ENCODE data around the gene HIP1.
"Not testable (repeated sequence)": the region's sequence is repeated elsewhere in the genome, so short reads cannot be mapped to it uniquely, and the experiment has no call there.

Gene HIP1

GRCh38 chr7:75738604-75738974, at the start of gene HIP1:
TSS of gene HIP1 (minus strand) at chr7:75738941. CDS start at chr7:75738920, 21 bp downstream.
- H3K9me3 ChIP-seq (ENCODE audit: low read length): no peaks in the 10 kb centered on the region
- no peaks in the 10 kb centered on the region for H3K27me3 ChIP-seq (ENCODE audit: insufficient read depth, low read length)
- H3K4me1 ChIP-seq (ENCODE audit: insufficient read depth, low read length): peaks cover 21% of the 10 kb centered on the region
- peak within 1 kb of the TSS; percentile 100 for H2AFZ ChIP-seq (ENCODE audit: low read depth, low read length)
- no peaks in the 10 kb centered on the region for H3K36me3 ChIP-seq (ENCODE audit: insufficient read depth, low read length)
- peak within 1 kb of the TSS; percentile 93 for H3K4me3 ChIP-seq (ENCODE audit: low read length)

GRCh38 chr7:75788154-75788847, 49.6 kb upstream of the HIP1 start:
- H3K4me3 ChIP-seq (ENCODE audit: low read length); H3K9me3 ChIP-seq (ENCODE audit: low read length); H3K36me3 ChIP-seq (ENCODE audit: insufficient read depth, low read length); H2AFZ ChIP-seq (ENCODE audit: low read depth, low read length); H3K27me3 ChIP-seq (ENCODE audit: insufficient read depth, low read length); H3K4me1 ChIP-seq (ENCODE audit: insufficient read depth, low read length): not testable (repeated sequence)

DNA sequence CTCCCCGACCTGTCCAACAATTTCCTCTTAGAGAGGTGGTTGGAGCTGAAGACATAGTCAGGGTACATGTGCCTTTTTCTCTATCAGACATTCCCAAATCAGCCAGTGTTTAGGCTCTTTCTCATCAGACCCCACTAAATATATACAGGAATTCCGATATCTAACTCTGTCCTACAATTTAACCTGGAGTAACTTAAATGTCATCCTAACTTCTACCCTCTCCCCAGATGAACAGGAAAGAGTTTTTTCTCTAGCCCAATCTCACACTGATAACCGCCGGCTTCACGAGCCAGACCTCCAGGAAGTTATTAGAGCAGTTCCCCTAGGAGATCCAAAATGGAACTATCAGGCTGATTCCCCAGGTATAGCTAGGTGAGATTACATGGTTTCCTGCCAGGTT, 44.3 kb upstream of the HIP1 start:
- not testable (repeated sequence) for H3K36me3 ChIP-seq (ENCODE audit: insufficient read depth, low read length); H3K4me3 ChIP-seq (ENCODE audit: low read length); H3K9me3 ChIP-seq (ENCODE audit: low read length); H2AFZ ChIP-seq (ENCODE audit: low read depth, low read length); H3K27me3 ChIP-seq (ENCODE audit: insufficient read depth, low read length); H3K4me1 ChIP-seq (ENCODE audit: insufficient read depth, low read length)

- not testable (repeated sequence) for H3K27me3 ChIP-seq (ENCODE audit: insufficient read depth, low read length); H2AFZ ChIP-seq (ENCODE audit: low read depth, low read length); H3K4me3 ChIP-seq (ENCODE audit: low read length); H3K4me1 ChIP-seq (ENCODE audit: insufficient read depth, low read length); H3K36me3 ChIP-seq (ENCODE audit: insufficient read depth, low read length); H3K9me3 ChIP-seq (ENCODE audit: low read length)
Observed at GRCh38 chr7:75780647-75781273, 42.0 kb upstream of the HIP1 start.

- not testable (repeated sequence) for H3K9me3 ChIP-seq (ENCODE audit: low read length); H3K36me3 ChIP-seq (ENCODE audit: insufficient read depth, low read length); H3K27me3 ChIP-seq (ENCODE audit: insufficient read depth, low read length); H3K4me1 ChIP-seq (ENCODE audit: insufficient read depth, low read length); H2AFZ ChIP-seq (ENCODE audit: low read depth, low read length); H3K4me3 ChIP-seq (ENCODE audit: low read length)
Observed at GRCh38 chr7:75779516-75779915, 40.8 kb upstream of the HIP1 start.

DNA sequence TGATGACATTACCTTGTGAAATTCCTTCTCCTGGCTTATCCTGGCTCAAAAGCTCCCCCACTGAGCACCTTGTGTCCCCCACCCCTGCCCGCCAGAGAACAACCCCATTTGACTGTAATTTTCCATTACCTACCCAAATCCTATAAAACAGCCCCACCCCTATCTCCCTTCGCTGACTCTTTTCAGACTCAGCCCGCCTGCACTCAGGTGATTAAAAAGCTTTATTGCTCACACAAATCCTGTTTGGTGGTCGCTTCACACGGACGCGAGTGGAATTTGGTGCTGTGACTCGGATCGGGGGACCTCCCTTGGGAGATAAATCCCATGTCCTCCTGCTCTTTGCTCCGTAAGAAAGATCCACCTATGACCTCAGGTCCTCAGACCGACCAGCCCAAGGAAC, 40.3 kb upstream of the HIP1 start:
- H3K27me3 ChIP-seq (ENCODE audit: insufficient read depth, low read length); H3K4me3 ChIP-seq (ENCODE audit: low read length): not testable (repeated sequence)

DNA sequence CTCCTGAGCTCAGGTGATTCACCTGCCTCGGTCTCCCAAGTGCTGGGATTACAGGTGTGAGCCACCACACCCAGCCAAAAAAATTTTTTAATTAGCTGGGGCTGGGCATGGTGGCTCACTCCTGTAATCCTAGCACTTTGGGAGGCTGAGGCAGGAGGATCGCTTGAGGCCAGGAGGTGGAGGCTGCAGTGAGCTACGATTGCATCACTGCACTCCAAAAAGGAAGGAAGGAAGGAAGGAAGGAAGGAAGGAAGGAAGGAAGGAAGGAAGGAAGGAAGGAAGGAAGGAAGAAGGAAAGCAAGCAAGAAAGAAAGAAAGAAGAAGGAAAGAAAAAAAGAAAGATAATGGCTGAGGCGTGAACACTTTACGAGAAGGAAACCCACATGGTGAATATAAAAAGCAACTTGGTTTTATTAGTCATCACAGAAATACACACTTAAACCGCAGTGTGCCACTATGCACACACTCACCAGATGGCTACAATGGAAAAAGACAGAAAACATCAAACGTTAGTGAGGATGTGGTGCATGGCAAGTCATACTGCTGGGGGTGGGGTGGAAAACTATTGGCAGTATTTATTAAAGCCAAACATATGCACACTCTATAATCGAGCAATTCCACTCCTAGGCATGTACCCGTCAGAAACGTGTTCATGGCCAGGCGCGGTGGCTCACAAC, 37.7 kb upstream of the HIP1 start:
- Histone ChIP-seq H3K27me3 (ENCODE audit: insufficient read depth, low read length) (no peaks in the 10 kb centered on the region), H3K4me3 (ENCODE audit: low read length) (no peak overlapping the region), H2AFZ (ENCODE audit: low read depth, low read length) (no peak overlapping the region), H3K9me3 (ENCODE audit: low read length) (no peaks in the 10 kb centered on the region), H3K36me3 (ENCODE audit: insufficient read depth, low read length) (no peaks in the 10 kb centered on the region), H3K4me1 (ENCODE audit: insufficient read depth, low read length) (no peaks in the 10 kb centered on the region)

More for the DNA sequence above, 40.3 kb upstream of the HIP1 start:
- not testable (repeated sequence) for H3K36me3 ChIP-seq (ENCODE audit: insufficient read depth, low read length); H2AFZ ChIP-seq (ENCODE audit: low read depth, low read length); H3K9me3 ChIP-seq (ENCODE audit: low read length); H3K4me1 ChIP-seq (ENCODE audit: insufficient read depth, low read length)

GRCh38 chr7:75773958-75774357, 35.2 kb upstream of the HIP1 start:
- not testable (repeated sequence) for H3K9me3 ChIP-seq (ENCODE audit: low read length); H3K27me3 ChIP-seq (ENCODE audit: insufficient read depth, low read length); H3K4me1 ChIP-seq (ENCODE audit: insufficient read depth, low read length)

DNA sequence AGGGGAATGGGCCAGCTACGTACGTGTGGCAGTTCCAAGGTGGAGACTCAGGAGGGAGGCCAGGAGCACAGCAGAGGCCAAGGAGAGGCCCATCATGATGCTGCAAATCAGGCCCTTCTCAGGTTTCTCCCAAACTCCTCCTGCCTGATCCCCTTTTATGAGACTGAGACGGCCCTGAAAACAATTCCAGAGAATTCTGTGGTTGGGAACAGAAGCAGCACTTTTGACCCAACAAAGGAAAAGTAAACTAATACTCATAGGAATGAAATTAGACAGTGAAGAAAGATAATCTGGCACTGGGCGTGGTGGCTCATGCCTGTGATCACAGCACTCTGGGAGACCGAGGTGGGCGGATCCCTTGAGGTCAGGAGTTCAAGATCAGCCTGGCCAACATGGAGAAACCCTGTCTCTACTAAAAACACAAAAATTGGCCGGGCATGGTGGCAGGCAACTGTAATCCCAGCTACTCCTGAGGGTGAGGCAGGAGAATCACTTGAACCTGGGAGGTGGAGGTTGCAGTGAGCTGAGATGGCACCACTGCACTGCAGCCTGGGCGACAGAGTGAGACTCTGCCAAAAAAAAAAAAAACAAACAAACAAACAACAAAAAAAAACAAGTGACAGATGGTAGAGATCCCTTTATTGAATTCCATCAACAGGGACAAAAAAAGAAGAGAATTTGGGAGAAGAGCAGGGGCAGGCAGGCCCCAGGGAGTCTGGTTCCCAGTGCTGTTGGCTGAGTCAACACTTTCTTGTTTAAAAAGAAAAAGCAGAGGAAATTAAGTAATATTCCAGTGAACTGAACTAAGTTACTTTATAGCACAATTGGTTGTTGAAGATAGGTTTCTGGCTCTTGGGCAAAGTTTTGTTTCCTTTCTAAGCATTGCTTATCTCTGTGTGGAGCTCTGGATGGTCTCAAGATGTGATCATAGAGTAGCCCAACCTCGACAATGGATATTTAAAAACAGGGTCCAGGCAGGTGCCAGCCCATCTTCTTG, 33.6 kb upstream of the HIP1 start, which contains the start of gene CCL26:
Gene CCL26, minus strand, starts transcription at position 131 of the 997 bp plus-strand sequence. Its CDS starts 35 bp downstream, at position 96.
- H3K36me3 ChIP-seq (ENCODE audit: insufficient read depth, low read length): no peaks in the 10 kb centered on the region
- H3K4me1 ChIP-seq (ENCODE audit: insufficient read depth, low read length): no peaks in the 10 kb centered on the region
- H2AFZ ChIP-seq (ENCODE audit: low read depth, low read length): no peak within 1 kb of the TSS
- no peaks in the 10 kb centered on the region for H3K9me3 ChIP-seq (ENCODE audit: low read length)
- H3K27me3 ChIP-seq (ENCODE audit: insufficient read depth, low read length): no peaks in the 10 kb centered on the region
- no peak within 1 kb of the TSS for H3K4me3 ChIP-seq (ENCODE audit: low read length)

More at GRCh38 chr7:75773958-75774357, 35.2 kb upstream of the HIP1 start:
- H3K4me3 ChIP-seq (ENCODE audit: low read length); H3K36me3 ChIP-seq (ENCODE audit: insufficient read depth, low read length); H2AFZ ChIP-seq (ENCODE audit: low read depth, low read length): not testable (repeated sequence)

- Histone ChIP-seq H3K36me3 (ENCODE audit: insufficient read depth, low read length) (no peaks in the 10 kb centered on the region), H2AFZ (ENCODE audit: low read depth, low read length) (no peak overlapping the region), H3K4me1 (ENCODE audit: insufficient read depth, low read length) (no peaks in the 10 kb centered on the region), H3K27me3 (ENCODE audit: insufficient read depth, low read length) (no peaks in the 10 kb centered on the region), H3K9me3 (ENCODE audit: low read length) (no peaks in the 10 kb centered on the region), H3K4me3 (ENCODE audit: low read length) (no peak overlapping the region)
Observed at GRCh38 chr7:75771224-75771623, 32.5 kb upstream of the HIP1 start.

DNA sequence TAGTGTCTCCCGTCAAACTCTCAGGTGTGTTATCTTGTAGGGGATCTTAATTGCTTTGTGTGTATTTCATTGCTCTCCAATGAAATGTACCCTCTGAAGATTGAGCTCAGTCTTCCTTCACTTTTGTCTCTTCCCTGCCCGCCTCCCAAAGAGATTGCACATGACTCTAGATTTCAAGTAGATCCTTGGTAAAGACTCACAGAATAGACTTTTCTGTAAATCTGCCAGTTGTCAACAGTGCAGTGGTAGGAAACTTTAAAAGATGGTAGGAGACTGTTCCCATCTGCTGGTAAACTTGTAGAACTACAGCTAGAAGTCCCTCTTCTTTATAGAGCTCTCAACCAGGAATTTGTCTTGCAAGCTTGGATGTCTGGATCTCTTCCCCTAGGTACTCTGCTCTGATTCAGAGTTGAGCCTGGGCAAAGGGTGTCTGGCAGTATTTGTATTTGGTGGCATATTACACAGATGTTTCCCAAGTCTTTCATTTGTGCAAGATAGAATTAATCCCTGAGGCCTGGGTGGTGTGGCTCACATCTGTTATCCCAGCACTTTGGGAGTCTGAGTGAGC, 23.7 kb upstream of the HIP1 start:
- no peaks in the 10 kb centered on the region for H3K36me3 ChIP-seq (ENCODE audit: insufficient read depth, low read length)
- H3K27me3 ChIP-seq (ENCODE audit: insufficient read depth, low read length): no peaks in the 10 kb centered on the region
- H3K9me3 ChIP-seq (ENCODE audit: low read length): no peaks in the 10 kb centered on the region
- no peak overlapping the region for H3K4me3 ChIP-seq (ENCODE audit: low read length)
- H3K4me1 ChIP-seq (ENCODE audit: insufficient read depth, low read length): peaks cover 2% of the 10 kb centered on the region
- no peak overlapping the region for H2AFZ ChIP-seq (ENCODE audit: low read depth, low read length)

- H3K4me3 ChIP-seq (ENCODE audit: low read length); H3K36me3 ChIP-seq (ENCODE audit: insufficient read depth, low read length); H2AFZ ChIP-seq (ENCODE audit: low read depth, low read length); H3K9me3 ChIP-seq (ENCODE audit: low read length); H3K4me1 ChIP-seq (ENCODE audit: insufficient read depth, low read length); H3K27me3 ChIP-seq (ENCODE audit: insufficient read depth, low read length): not testable (repeated sequence)
Observed at GRCh38 chr7:75761801-75762200, 23.1 kb upstream of the HIP1 start.
